Lower leg skin (tissue), 4 donors: Measurements from ENCODE around the gene AP3M1. TPM values are rescaled to one million over a fixed set of nuclear protein-coding genes. Genes with fewer than 3 reads are reported as not detected.

ENCODE experiments used
- DNase-seq, 2 donors: peaks; one replicate each; pipeline ENCODE4 v3.0.0-alpha.2; 2019; ENCODE audit warnings: low spot score in 2 of 2
- H3K4me3 ChIP-seq: fragments of 200-600 bp; sonication (generic); 2 replicates; pipeline ENCODE4 v1.5.1; 2017; ENCODE audit warnings: mild to moderate bottlenecking, low read depth; ENCODE audit not compliant: poor library complexity, severe bottlenecking
- CTCF ChIP-seq, 3 donors: fragments of 450-650 bp; IDR thresholded peaks; one replicate each; pipeline ENCODE4 v1.5.1; 2016; ENCODE audit warnings: antibody characterized with exemption in 3 of 3, mild to moderate bottlenecking in 3 of 3, moderate library complexity in 2 of 3
- POLR2A ChIP-seq, 2 donors: fragments of 450-650 bp; IDR thresholded peaks; one replicate each; pipeline ENCODE4 v1.6.1; 2016 to 2017; ENCODE audit warnings: antibody characterized with exemption in 2 of 2, mild to moderate bottlenecking in 1 of 2, moderate library complexity in 1 of 2
- WGBS, 2 donors: methylation state at CpG; one replicate each; pipeline ENCODE4 v1.1.5; 2018; 5-methylcytosine and 5-hydroxymethylcytosine counted together
- intact Hi-C: fragments of 100-400 bp; cut with DNase I; formaldehyde crosslinking; loops from one replicate; pipeline ENCODE4 v1.15.0; 2023; ENCODE audit warnings: low total_unique reads
- total RNA-seq, 4 donors: library from RNA; depleted of rRNA; stranded (reverse); fragments of >200 nt; gene quantifications; one replicate each; pipeline ENCODE4 v1.1.0, GENCODE V29; 2016

Gene AP3M1
- total RNA-seq, 4 donors from 2014 or later, result 13.3 to 24.2 (median 15.5) TPM

- TF ChIP-seq CTCF (IDR thresholded peaks at IDR 0.05) (no peak), POLR2A (IDR thresholded peaks at IDR 0.05) (no peak)
- intact Hi-C loops, result no loop called here
- WGBS, 2 donors, result 88 to 91% methylated on average over 11 of the region's 11 CpGs
- no peak overlapping the region for H3K4me3 ChIP-seq
- DNase-seq, result no peak
Measured at GRCh38 chr10:74133923-74134820, 16.5 kb downstream of the AP3M1 start.

- intact Hi-C loops, result no loop called here
- TF ChIP-seq POLR2A (IDR thresholded peaks at IDR 0.05) (no peak), CTCF (IDR thresholded peaks at IDR 0.05) (no peak)
- DNase-seq, result no peak
- WGBS, 2 donors, result 28 to 56% methylated on average over 1 of the region's 1 CpG
- no peak overlapping the region for H3K4me3 ChIP-seq
Measured at GRCh38 chr10:74123081-74123480, 27.5 kb downstream of the AP3M1 start.

- TF ChIP-seq CTCF (IDR thresholded peaks at IDR 0.05), result no peak
- no peak for TF ChIP-seq POLR2A (IDR thresholded peaks at IDR 0.05)
- intact Hi-C loops, result no loop called here
- no peak for DNase-seq
- 45 to 60% methylated on average over 3 of the region's 3 CpGs for WGBS, 2 donors
- no peak overlapping the region for H3K4me3 ChIP-seq
Measured at GRCh38 chr10:74122060-74122459, 28.6 kb downstream of the AP3M1 start.

GRCh38 chr10:74121368-74121767, 29.3 kb downstream of the AP3M1 start:
- TF ChIP-seq POLR2A (IDR thresholded peaks at IDR 0.05) (no peak), CTCF (IDR thresholded peaks at IDR 0.05) (no peak)
- no peak for DNase-seq
- 81 to 88% methylated on average over 1 of the region's 1 CpG for WGBS, 2 donors
- H3K4me3 ChIP-seq, result no peak overlapping the region
- intact Hi-C loops, result no loop called here

GRCh38 chr10:74120911-74121310, 29.7 kb downstream of the AP3M1 start:
- intact Hi-C loops, result no loop called here
- 28 to 29% methylated on average over 1 of the region's 1 CpG for WGBS, 2 donors
- no peak overlapping the region for H3K4me3 ChIP-seq
- TF ChIP-seq CTCF (IDR thresholded peaks at IDR 0.05) (no peak), POLR2A (IDR thresholded peaks at IDR 0.05) (no peak)
- no peak for DNase-seq
